ENCODE results near the gene MATN1.

DNA sequence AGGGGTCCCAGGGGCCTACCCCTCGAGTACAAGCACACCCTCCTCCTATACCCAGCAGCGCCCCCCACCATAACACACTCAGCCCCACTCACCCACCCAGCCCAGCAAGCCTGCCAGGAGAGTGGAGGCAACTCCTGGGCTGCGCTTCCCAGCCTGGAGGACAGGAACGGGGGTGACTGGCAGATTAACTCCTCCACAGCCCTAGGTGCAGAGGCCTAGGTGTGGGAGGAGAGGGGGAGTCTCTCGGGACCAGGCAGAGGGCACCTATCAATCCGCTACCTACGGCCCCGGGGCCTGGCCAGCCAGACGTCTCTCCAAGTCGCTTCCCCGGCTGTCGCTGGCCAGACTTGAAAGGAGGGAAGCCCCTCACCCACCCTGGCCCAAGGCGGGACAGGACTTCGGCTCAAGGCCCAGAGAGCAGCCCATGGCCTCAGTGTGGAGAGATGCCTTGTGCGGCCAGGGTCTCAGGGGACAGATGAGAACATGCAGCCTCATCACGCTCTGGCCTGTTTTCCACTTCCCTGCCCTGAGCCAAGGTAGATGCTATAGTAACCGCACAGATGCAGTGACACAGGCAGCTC lies 24.9 kb downstream of the MATN1 start:
- TF ChIP-seq, protein P1, sequence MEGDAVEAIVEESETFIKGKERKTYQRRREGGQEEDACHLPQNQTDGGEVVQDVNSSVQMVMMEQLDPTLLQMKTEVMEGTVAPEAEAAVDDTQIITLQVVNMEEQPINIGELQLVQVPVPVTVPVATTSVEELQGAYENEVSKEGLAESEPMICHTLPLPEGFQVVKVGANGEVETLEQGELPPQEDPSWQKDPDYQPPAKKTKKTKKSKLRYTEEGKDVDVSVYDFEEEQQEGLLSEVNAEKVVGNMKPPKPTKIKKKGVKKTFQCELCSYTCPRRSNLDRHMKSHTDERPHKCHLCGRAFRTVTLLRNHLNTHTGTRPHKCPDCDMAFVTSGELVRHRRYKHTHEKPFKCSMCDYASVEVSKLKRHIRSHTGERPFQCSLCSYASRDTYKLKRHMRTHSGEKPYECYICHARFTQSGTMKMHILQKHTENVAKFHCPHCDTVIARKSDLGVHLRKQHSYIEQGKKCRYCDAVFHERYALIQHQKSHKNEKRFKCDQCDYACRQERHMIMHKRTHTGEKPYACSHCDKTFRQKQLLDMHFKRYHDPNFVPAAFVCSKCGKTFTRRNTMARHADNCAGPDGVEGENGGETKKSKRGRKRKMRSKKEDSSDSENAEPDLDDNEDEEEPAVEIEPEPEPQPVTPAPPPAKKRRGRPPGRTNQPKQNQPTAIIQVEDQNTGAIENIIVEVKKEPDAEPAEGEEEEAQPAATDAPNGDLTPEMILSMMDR (IDR thresholded peaks at IDR 0.05; ENCODE audit: insufficient read depth, low read length) = no peak
- TF ChIP-seq SPI1 (IDR thresholded peaks at IDR 0.05; ENCODE audit: borderline replicate concordance, low read depth) = no peak
